Measurements from ENCODE around the gene TMEFF2. TPM values are rescaled to one million over a fixed set of nuclear protein-coding genes. Genes with fewer than 3 reads are reported as not detected.

TMEFF2 gene
- total RNA-seq, 1 donor: not detected

DNA sequence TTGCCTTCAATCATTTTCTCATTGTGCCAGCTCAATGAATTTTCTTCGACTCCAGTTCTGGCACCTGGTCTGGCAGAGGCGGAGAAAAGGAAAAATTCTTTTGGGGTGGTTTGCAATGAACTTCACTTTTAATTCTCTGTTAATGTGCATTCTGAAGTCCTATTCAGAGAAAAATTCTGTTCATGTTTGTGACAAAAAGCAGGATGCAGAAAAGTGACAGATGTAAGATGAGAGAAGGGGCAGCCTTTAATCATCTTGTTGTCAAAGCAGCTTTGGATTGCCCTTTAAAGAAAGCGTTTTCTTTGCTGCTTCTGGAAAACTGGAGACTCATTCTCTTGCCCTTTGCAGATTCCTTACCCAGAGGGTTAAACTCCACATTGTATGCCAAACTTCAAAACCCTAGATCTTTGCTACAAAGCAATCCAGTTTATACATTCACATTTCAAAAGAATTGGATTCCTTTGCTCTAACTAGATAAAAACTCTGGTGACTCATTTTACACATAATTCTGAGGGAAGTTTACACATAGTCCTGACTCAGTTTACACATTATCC is 253.3 kb downstream of the TMEFF2 start:
- no peak overlapping the region for H3K4me3 ChIP-seq (ENCODE audit: low read depth, low read length)
- TF ChIP-seq, protein P1, sequence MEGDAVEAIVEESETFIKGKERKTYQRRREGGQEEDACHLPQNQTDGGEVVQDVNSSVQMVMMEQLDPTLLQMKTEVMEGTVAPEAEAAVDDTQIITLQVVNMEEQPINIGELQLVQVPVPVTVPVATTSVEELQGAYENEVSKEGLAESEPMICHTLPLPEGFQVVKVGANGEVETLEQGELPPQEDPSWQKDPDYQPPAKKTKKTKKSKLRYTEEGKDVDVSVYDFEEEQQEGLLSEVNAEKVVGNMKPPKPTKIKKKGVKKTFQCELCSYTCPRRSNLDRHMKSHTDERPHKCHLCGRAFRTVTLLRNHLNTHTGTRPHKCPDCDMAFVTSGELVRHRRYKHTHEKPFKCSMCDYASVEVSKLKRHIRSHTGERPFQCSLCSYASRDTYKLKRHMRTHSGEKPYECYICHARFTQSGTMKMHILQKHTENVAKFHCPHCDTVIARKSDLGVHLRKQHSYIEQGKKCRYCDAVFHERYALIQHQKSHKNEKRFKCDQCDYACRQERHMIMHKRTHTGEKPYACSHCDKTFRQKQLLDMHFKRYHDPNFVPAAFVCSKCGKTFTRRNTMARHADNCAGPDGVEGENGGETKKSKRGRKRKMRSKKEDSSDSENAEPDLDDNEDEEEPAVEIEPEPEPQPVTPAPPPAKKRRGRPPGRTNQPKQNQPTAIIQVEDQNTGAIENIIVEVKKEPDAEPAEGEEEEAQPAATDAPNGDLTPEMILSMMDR (IDR thresholded peaks at IDR 0.05; ENCODE audit: insufficient read depth, low read depth, low read length): no peak

DNA sequence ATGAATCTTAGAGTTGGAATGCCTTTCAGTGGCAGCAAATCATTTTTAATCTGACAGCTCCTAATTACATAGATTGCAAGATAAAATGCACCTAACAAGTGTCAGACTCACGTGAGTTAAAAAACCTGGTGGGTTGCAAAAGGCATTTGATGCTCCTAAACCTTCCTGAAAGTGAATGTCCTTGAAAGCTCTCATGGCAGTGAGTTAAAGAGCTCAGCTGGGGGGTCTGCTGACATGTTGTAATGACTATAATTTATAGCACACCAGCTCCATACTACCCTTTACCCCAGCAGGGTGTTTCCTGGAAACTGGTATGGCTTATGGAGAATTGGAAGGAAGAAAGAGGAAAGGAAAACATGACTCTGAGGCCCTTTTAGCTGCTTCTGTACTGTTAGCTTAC is 256.0 kb downstream of the TMEFF2 start:
- DNase-seq (ENCODE audit: low read depth): no peak
- no peak overlapping the region for H3K4me3 ChIP-seq (ENCODE audit: low read depth, low read length)
- TF ChIP-seq, protein P1 (IDR thresholded peaks at IDR 0.05; ENCODE audit: insufficient read depth, low read depth, low read length): no peak

More for the DNA sequence above, 253.3 kb downstream of the TMEFF2 start:
- DNase-seq (ENCODE audit: low read depth): no peak

DNA sequence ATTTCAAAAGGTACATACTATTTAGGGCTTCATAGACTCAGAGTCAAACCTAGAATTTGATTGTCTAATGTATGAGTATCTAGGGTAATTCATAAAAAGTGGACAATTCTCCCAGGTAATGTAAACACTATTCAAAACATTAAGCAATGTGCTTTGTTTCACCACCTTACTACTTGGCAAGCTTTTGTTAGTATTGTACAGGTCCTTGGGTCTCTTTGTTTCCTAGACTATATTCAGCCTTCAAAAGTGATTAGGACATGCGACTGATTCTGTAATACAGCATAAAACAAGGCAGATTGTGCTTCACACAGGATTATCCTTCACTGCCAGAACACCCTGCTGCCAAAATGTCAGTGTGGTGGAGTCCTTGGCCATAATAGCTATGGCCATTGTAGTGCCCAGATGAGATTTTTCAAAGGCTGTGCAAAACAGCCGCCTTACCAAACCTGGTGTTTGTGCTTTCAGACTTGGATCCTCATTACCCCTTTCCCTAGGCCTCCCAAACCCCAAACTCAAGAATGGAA is 257.8 kb downstream of the TMEFF2 start:
- no peak for DNase-seq (ENCODE audit: low read depth)
- TF ChIP-seq, protein P1 (IDR thresholded peaks at IDR 0.05; ENCODE audit: insufficient read depth, low read depth, low read length): no peak

DNA sequence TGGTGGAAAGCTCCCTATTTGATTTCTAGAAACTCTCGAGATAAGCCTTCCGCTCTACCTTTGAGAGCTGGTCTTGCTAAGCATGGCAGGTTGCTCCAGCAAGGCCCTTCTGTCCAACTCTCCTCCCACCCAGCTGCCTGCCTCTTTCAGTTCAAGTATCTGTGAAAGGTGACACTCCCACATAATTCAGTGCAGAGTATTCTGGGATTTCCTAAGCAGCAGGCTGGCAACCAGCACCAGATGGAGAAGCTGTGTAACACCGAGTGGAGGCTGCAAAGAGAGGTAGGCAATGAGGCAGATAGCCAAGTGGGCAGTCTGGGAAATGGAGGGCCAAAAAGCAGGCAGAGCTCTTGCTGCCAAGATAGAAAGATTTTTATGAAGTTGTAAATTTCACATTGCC is 259.5 kb downstream of the TMEFF2 start:
- TF ChIP-seq, protein P1 (IDR thresholded peaks at IDR 0.05; ENCODE audit: insufficient read depth, low read depth, low read length): no peak
- no peak overlapping the region for H3K4me3 ChIP-seq (ENCODE audit: low read depth, low read length)
- no peak for DNase-seq (ENCODE audit: low read depth)

More for the DNA sequence above, 257.8 kb downstream of the TMEFF2 start:
- H3K4me3 ChIP-seq (ENCODE audit: low read depth, low read length): no peak overlapping the region

DNA sequence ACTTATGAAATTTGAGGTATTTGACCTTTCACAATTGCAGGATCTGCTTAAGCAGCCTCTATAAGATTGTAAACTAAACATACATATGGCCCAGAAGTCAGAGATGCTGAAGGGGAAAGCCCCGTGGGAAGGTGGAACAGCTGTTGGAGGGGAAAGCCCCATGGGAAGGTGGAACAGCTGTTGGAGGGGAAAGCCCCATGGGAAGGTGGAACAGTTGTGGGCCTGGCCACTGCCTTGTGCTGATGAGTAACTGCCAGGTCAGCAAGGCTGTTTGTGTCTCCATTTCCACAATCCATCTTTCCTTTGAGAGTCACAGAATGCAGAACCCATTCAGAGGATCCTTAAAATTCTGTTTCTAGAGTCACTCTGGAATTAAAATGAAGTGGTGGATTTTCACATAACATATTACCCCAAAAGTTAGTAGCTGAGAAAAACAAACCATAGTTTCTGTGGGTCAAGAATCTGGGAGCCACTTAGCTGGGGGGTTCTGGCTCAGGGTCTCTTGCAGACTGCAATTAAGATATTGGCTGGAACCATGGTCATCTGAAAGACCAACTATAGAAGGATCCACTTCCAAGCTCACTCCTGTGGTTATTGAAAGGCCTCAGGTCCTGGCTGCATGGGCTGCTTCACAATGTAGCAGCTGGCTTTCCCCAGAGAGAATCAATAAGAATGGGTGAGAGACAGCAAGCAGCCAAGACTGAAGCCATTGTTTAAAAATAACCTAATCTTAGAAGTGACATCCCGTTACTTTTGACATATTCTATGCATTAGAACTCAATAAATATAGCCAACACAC is 261.2 kb downstream of the TMEFF2 start:
- DNase-seq (ENCODE audit: low read depth): no peak
- no peak overlapping the region for H3K4me3 ChIP-seq (ENCODE audit: low read depth, low read length)
- TF ChIP-seq, protein P1 (IDR thresholded peaks at IDR 0.05; ENCODE audit: insufficient read depth, low read depth, low read length): no peak

DNA sequence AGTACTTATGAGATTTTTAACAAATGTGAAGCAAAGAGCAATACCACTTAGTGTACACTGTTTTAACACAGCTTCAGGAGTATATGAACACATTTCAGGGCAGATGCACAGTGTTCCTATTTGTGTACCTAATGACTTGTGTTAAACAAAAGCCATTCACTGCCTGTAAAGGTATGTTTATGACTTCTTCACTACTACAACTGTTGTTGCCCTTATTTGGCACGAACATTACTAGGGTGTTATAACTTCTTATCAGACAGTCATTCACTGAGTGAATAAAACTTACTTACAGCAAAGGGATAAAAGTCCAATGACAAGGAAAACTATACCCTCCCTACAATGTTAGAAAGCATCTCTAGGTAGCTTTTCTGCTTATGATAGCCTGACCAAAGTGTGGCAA is 262.4 kb downstream of the TMEFF2 start:
- H3K4me3 ChIP-seq (ENCODE audit: low read depth, low read length): no peak overlapping the region
- TF ChIP-seq, protein P1 (IDR thresholded peaks at IDR 0.05; ENCODE audit: insufficient read depth, low read depth, low read length): no peak
- no peak for DNase-seq (ENCODE audit: low read depth)

All from fibroblast of villous mesenchyme (primary cell).